GM21390 (cell line): ENCODE data around the gene SKIC3.

Experiments used
- ATAC-seq: cut with Tn5 transposase; IDR thresholded peaks from one replicate; pipeline ENCODE4 v1.9.1; 2021; ENCODE audit not compliant: unreplicated experiment

The SKIC3 gene

DNA sequence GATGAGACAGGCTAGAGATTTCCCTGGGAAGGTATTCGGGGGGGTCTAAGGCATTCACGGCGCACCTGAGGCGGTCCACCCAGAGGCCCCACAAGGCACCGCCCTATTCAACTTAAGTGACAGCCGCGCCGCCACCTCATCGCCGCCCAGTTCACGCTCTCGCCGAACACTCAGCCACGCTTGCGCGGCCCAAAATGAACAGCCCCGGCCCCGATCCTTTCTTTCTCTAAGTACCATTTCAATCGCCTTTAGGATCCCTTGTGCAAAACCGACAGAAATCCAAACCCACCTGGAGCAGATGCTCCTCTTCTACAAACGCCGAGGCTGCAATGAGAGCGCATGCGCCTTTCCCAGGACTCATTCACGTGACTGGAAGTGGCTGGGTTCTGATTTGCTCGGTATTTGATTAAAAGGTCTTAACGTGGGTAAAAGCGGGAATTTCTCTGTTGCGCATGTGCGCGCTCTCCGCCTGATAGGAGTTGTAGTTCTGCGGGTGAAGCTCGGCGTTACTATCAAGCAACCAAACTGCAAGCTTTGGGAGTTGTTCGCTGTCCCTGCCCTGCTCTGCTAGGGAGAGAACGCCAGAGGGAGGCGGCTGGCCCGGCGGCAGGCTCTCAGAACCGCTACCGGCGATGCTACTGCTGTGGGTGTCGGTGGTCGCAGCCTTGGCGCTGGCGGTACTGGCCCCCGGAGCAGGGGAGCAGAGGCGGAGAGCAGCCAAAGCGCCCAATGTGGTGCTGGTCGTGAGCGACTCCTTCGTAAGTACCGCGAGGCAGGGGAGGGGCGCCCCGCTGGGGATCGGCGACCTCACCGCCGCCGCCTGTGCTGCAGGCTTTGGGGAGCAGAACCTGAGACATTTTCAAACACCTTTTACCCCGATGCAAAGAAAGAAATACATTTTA lies at the start of gene SKIC3, which contains the start of gene ARSK:
SKIC3 (minus strand) TSS at position 331 of the 902 bp plus-strand sequence. CDS start 7,827 bp downstream, outside the sequence.
ARSK (plus strand) TSS at position 455 of the 902 bp plus-strand sequence; CDS start at position 633, 178 bp downstream.
- ATAC-seq, result peak; percentile 86

DNA sequence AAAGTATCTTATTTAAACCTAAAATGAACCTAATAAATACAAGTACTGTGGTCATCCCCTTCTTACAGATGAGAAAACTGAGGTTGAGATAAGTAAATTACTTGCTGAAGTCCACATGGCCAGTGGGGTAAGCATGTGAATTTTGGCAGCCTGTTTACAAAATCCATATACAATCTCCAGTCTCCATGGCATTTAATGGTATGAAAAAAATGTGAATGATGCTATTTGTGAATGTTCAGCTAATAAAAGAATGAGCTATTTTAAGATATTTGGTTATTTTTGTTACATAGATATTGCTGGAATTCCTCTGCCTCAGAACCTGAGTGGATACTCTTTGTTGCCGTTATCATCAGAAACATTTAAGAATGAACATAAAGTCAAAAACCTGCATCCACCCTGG lies 45.8 kb upstream of the SKIC3 start:
- ATAC-seq, result no peak

DNA sequence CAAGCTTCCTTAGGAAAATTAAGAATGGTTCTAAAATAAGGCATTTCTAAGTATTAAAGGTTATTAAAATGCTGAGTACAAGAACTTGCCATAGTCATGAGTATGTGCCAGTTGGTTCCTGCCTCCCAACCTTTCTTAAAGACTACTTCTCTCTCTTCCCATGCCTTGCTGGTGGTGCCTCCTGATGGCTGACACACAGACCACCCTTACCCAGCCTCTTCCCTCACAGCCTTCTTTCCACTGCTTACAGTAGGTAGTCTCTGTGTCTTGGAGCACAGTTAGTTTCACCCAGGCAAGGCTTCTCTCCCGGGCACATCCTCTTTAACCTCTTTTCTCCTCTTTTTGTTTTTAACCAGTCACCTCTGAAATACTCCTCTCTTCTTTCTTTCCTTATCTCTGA lies 44.5 kb upstream of the SKIC3 start:
- ATAC-seq, result no peak

DNA sequence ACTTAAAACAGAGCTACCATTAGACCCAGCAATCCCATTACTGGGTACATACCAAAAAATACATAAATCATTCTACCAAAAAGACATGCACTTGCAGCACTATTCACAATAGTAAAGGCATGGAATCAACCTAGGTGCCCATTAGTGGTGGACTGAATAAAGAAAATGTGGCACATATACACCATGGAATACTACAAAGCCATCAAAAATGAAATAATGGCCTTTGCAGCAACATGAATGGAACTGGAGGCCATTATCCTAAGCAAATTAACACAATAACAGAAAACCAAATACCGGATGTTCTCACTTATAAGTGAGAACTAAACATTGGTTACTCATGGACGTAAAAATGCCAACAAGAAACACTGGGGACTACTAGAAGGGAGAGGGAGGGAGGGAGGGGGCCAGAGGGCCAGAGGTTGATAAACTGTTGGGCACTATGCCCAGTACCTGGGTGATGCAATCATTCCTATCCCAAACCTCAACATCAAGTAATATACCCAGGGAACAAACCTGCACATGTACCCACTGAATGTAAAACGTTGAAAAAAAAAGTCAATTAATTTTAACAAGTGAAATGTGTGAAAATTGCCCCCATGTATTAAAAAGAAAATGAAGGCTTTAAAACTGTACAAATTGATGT lies 40.6 kb upstream of the SKIC3 start:
- ATAC-seq, result no peak

DNA sequence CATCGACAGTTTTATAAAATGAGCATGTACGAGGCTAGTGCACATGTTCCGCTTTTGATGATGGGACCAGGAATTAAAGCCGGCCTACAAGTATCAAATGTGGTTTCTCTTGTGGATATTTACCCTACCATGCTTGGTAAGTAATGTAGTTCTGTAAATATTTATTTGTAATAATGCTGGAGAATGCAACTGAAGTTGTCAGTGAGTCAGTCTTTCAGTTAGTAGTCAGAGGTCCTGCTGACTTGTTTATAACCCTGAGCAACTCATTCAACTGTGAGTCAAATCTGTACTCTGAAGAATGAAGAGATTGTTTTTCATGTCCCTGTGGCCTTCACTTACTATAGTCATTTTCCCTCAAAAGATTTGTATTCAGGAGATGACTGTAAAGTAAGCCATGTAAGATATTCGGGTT lies 36.7 kb upstream of the SKIC3 start:
- ATAC-seq, result peak; percentile 90

DNA sequence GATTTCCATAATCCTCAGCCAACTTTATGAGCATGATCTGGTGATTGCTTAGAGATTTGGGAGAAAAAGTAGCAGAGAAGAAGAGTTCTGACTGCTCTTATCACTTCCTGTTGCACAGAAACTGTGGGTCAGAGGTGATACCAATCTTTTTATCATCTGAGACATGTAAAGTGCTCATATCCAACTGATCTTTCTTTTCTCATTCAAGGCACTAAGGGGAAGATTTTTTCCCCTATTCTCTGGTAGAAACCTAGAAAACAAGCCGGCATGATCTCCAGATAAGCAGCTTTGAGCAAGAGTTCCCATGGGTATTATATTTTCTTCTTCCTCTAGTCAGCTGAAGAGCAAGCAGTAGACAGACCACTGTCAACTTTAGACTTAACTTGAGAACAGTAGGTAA lies 36.1 kb upstream of the SKIC3 start:
- no peak for ATAC-seq

DNA sequence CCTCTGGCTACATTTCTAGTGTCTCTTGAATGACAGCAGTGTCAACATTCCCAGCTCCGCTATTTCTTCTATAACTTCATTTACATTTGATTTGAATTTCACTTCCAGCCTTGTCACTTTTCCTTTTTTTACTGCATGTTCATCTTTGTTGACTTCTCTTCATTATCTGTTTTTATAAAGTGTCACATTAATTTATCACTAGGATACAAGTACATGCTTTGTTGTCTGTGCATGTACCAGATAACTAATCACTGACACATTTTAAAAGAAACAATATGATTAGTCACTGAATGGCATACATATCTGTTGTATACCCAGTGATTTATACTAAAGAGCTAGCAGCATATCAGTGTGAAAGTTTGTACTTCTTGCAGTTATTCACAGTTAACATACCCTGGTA lies 29.2 kb upstream of the SKIC3 start:
- no peak for ATAC-seq

DNA sequence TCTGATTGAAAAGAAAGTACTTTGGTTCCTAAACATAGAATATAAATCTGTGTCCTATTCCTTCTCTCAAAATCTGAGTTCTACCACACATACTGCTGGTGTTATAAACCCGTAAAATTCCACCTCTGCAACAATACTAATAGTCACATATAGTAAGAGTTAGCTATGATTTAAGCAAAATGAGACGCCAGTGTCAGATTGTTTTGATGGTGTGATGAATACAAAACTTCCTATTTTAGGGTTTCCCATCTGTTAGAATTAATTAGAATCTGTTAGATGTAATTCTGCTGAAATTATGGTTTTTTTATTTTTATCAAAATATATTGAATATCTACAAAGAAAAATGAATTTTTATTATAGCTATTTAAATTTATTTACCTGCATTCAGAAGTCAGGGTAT lies 26.8 kb upstream of the SKIC3 start:
- no peak for ATAC-seq

DNA sequence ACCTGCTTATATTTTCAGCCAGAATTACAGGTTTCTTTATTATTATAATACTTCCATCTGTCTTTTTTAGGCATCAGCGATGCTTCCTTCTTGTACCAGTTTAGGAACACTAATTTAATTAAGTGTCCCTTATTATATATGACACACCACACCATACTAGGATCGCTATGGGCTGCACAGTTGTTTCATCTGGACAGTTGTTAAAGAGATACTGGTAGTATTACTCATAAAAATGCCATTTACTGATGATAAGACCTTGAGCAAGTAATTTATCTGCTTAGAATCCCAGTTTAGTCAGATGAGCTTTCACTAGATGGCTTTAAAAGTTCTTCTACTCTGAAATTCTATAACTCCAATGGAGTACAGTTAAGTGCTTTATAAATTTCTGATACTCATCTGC lies 17.2 kb upstream of the SKIC3 start:
- ATAC-seq, result no peak

DNA sequence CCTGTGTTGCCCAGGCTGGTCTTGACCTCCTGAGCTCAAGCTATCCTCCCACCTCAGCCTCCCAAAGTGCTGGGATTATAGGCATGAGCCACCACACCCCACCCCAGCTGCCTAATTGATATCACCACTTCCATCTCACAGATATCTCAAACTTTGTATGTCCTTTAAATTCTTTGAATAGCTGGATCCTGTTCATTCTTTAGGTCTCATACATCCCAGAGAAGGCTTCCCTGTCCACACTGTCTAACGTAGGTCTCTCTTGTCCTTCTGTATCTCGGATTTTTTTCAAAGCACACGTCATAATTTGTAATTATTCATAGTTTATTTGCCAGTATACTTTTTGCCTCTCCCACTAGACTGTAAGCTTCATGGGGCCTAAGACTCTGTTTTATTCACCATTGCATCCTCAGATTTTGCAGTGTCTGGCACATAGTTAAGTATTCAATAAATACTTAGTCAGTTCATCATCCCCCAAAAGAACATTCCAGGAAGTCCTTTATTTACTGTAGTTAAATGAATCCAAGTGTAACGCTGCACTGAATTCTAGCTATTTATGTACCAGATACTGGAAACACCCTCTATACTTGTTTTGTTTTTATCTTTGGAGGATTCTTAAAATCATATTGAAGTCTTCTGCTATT lies 10.6 kb upstream of the SKIC3 start:
- ATAC-seq, result no peak

DNA sequence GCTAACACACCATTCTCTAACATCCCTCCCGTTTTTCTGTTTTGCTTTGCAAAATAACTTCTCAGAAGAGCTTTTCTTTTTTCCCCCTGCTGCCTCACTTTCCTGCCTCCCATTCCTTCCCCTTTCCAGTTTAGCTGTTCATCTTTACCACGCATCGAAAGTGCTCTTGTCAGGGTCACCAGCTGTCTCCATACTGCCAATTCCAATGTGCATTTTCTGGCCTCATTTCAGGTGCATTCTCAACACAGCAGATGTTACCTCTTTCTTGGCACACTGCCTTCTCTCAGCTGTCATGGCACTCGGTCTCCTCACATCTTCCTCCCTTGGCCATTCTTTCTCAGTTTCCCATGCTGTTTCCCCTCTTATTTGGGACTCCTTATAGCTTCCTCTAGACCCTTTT lies 9.7 kb upstream of the SKIC3 start:
- no peak for ATAC-seq

DNA sequence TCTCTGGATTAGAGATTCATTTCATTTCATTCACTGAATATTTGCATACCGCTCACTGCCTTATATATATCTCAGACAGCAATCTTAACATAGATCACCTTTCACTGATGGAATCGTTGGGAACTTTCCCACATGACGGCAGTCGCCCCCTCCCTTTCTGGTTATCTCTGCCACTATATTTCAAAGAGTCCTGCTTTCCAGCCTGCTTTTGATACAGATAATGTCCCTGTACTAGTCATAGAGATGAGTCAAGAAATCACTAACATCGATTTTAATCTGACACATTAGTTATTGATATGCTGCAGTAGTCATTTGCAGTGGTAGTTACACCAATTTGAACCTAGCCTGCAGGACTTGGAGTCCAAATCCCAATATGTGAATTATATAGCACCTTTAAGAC lies 8.6 kb upstream of the SKIC3 start:
- no peak for ATAC-seq

DNA sequence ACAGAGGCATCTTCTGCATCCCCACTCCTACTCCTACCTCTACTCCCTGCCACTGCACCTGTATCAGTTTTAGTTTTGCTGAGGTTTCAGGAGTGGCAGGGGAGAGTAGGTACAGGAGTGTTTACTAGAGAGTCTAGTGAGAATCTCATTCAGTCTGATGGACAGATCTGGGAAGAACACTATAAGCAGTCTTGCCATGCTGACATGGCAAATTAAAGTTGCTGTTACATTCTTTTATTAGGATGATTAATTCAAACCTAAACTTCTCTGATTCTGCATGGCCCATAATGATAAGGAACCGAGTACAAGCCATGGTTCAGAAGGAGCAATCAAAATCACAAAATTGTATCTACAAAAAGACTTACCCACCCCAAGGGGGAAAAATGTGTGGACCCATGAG lies 7.5 kb upstream of the SKIC3 start:
- ATAC-seq, result no peak

DNA sequence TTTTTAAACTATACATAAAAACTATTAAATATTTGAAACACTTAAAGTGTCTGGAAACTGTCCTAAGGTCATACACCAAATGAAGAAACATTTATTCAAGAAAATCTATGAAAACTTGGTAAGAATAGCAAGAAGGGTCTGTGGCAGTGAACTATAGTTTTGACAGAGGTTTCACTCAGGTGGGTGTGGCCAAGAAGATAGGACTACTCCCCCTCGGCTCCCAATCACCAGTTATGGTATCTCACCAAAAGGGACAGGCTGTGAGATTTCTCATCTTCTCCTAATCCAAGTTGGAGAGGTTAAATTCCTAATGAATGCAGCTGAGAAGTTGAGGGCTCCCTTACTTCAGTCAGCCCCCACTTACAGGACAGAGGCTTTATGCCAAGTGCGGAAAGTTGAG lies 3.1 kb upstream of the SKIC3 start:
- ATAC-seq, result no peak

DNA sequence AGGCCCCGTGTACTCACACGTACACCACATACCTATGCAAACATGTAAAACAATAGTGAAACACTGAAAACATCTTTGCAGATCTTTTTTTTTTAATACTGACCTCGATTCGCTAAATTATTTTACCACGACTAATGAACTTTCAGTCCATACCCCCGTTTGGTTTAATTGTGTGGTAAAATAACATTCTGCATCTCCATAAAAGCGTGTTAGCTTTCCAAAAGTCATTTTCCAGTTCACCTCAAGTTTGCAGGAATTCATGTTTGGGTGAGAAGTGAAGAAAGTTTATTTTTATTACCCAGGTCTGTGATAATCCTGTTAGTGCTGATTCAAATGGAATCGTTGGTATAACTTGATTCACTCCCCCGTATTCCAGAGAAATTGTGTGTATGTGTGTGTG lies 776 bp upstream of the SKIC3 start:
- ATAC-seq, result no peak

DNA sequence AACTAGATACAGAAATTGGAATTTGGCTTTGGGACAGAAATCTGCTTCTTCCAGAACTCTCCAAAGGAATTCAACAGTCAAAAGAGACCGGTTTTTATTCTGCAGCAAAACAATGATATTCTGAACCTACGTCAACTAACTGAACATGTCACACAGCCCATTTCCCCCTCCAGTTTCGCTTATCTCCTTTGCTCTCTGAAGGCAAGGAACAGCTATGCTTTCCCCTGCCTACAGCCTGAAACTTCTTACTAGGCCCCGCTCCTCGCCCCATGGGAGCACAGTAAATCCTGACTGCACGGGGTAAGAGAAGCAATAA lies 488 bp downstream of the SKIC3 start:
- ATAC-seq, result peak; percentile 27

DNA sequence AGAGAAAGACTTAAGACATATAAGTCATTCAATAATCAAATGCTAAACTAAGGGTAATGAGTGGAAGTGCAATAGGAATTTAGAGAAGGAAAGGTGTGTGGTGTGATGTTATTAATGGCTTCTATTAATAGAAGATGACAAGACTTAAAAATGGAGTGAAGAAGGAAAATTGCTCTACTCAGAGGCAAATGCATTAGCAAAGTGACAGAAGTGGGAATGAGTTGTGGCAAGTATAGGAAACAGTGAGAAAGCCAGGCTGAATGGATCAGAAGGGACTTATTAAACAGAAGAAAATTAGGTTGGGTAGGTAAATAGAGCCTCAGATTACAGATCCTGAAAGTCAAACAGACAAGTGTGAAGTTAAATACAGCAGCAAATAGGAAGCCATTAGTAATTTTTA lies 5.7 kb downstream of the SKIC3 start:
- ATAC-seq, result no peak

DNA sequence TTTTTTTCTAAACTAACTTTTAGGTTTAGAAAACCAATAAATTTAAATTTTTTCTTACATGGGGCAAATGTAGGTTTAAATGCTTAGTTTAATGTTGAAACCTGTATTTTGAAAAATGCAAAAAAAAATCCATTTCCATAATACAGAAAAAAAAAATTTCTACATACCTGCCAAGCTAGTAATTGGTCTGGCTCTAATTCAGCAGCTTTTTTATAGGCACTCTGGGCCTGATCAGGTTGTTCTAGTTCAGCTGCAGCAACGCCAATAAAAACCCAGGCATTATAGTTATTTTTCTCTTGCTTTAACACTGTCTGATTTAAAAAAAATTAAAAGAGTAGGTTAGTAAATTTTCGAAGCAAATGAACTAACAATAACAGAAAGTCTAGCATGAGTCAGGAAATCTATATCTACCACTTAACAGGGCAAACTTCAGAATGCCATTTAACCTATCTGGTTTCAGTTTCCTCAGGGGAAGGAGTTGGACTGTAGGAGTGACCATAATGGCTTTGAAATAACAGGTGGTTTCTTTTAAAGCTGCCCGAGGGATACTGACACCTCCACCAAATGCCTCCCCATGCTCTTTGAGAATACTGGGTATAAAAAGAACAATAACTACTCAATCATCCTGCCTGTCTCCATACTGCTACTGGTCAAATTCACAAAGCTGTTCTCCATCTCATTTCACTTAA lies 11.6 kb downstream of the SKIC3 start:
- peak; percentile 51 for ATAC-seq

DNA sequence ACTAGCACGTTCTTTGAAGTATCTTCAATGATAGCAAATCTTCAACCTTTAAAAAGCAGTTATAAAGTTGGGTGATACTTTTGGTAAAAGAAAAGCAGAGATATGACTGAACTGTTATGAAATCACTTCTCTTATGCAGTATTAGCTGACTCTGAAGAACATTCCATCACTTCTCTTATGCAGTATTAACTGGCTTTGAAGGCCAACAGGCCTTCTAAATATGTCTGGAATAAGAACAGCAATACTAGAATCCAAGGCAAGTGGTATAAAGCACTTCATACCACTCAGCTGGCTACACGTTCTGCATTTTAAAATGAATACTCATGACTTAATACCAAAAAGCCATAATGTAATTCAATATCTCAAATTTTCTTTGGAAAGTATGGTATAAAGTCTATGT lies 17.3 kb downstream of the SKIC3 start:
- ATAC-seq, result no peak

DNA sequence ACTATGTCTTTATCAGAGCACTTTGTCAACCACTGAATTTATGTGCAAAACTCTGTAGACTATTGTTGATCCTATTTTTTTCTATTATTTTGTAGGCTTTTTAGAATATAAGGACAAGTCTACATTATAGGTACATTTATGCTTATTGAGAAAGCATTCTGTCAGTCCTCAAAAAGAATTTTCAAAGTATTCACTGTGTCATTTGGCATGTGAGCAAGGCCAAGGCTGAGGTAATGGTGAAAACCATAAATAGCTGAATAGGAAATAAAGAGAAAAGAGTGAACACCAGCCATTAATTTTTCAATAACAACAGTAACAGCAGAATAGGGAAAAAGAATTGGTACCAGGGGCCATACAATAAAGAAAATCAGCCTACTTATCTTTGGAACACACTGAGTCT lies 21.0 kb downstream of the SKIC3 start:
- ATAC-seq, result no peak

DNA sequence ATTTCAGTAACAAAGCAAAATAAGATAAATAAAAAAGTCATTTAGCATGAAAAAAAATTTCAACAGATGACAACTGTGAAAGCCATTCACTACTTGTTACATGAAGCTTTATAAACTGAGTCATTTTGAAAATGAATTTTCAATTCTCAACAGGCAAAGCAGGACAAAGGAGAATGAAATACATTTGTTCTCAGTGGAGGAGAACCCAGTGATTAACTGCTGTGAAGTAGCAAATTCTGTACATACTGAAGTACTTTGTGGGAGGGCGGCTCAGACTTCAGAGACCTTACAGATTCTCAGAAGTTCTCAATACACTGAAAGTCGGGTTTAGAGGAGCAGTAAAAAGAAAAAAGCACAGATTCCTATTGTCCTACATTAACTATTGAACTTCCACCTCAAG lies 21.7 kb downstream of the SKIC3 start:
- ATAC-seq, result no peak
